Measurements from ENCODE around the gene ERCC2. TPM values are rescaled to one million over a fixed set of nuclear protein-coding genes. Genes with fewer than 3 reads are reported as not detected.

Gene ERCC2
- total RNA-seq, 1 donor from 2014 or later = 44.7 TPM

- H3K27ac Mint-ChIP-seq (ENCODE audit: unreplicated experiment) = no peak overlapping the region
- peaks cover 17% of the 10 kb centered on the region for H3K36me3 ChIP-seq (ENCODE audit: insufficient read depth, low read length)
- H3K79me2 ChIP-seq (ENCODE audit: insufficient read depth, low read length) = no peaks in the 10 kb centered on the region
- DNase-seq (ENCODE audit: low read depth) (no peak), FAIRE-seq (no peak)
- H4K20me1 ChIP-seq (ENCODE audit: insufficient read depth, low read length) = peaks cover 21% of the 10 kb centered on the region
- H3K4me2 ChIP-seq (ENCODE audit: low read length) = no peak overlapping the region
- no peak overlapping the region for H3K4me3 ChIP-seq (ENCODE audit: insufficient read depth, low read depth, low read length)
- H3K27me3 ChIP-seq (ENCODE audit: insufficient read depth, low read length) = no peaks in the 10 kb centered on the region
- no peaks in the 10 kb centered on the region for H3K4me1 Mint-ChIP-seq (ENCODE audit: low read depth, unreplicated experiment)
- H3K27ac ChIP-seq (ENCODE audit: low read depth, low read length) = no peak overlapping the region
- peaks cover 41% of the 10 kb centered on the region for H3K36me3 Mint-ChIP-seq (ENCODE audit: low read depth, unreplicated experiment)
- TF ChIP-seq EZH2 (IDR thresholded peaks at IDR 0.05; ENCODE audit: insufficient read depth, low read length) (no peak), CTCF (IDR thresholded peaks at IDR 0.05; ENCODE audit: insufficient read depth, low read depth, low read length) (no peak)
- H2AFZ ChIP-seq (ENCODE audit: low read depth, low read length) = no peak overlapping the region
- H3K4me1 ChIP-seq (ENCODE audit: insufficient read depth, low read length) = no peaks in the 10 kb centered on the region
- H3K9ac ChIP-seq (ENCODE audit: low read length) = no peak overlapping the region
- H3K9me3 ChIP-seq (ENCODE audit: insufficient read depth, low read depth, low read length) = peaks cover 2% of the 10 kb centered on the region
- no peak overlapping the region for H3K4me3 Mint-ChIP-seq (ENCODE audit: unreplicated experiment)
- no peaks in the 10 kb centered on the region for H3K9me3 Mint-ChIP-seq (ENCODE audit: unreplicated experiment)
- no peaks in the 10 kb centered on the region for H3K27me3 Mint-ChIP-seq (ENCODE audit: low read depth, unreplicated experiment)
Measured at GRCh38 chr19:45354241-45354842, 16.0 kb downstream of the ERCC2 start.

DNA sequence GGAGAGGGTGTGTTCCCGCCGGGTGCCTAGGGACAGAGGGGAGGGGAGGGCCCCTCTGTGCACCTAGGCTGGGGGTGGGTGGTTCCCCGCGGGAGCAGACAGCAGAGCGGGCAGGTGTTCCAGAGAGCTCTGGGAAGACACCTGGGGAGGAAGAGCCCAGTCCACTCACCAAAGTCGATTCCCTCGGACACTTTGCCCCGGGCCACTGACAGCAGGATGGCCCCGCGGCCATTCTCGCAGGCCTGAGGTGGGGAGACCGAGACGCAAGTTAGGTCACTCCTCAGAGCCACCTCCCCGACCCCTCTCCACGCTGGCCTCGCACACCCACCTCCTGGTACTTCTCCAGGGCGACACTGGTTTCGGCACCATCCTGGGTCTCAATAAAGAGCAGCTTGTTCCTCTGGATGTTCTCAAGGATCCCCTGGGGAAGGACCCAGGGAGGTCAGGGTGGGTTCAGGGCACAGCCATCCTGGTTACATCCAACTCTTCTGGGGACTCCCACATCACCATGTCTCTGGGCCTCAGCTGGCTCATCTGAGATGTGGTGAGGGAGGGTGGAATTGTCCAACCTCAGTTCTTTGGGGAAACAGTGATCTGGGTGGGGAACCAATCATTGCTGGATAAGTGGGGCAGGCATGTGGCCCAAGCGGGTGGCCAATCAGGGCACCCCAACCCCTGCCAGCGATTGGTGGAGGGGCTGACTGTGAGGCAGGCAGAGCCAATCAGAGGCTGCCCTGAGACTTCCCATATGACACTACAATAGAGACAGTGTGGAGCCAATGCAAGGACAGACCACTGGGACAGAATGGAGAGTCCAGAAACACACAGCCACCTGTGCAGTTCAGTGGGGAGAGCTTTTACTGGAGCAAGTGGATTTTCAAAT is 17.2 kb downstream of the ERCC2 start:
- peaks cover 2% of the 10 kb centered on the region for H3K9me3 ChIP-seq (ENCODE audit: insufficient read depth, low read depth, low read length)
- Mint-ChIP-seq H3K4me3 (ENCODE audit: unreplicated experiment) (no peak overlapping the region), H3K27me3 (ENCODE audit: low read depth, unreplicated experiment) (no peaks in the 10 kb centered on the region), H3K9me3 (ENCODE audit: unreplicated experiment) (no peaks in the 10 kb centered on the region), H3K27ac (ENCODE audit: unreplicated experiment) (no peak overlapping the region), H3K4me1 (ENCODE audit: low read depth, unreplicated experiment) (no peaks in the 10 kb centered on the region), H3K36me3 (ENCODE audit: low read depth, unreplicated experiment) (peaks cover 39% of the 10 kb centered on the region)
- TF ChIP-seq EZH2 (IDR thresholded peaks at IDR 0.05; ENCODE audit: insufficient read depth, low read length) (no peak), CTCF (IDR thresholded peaks at IDR 0.05; ENCODE audit: insufficient read depth, low read depth, low read length) (no peak)
- no peaks in the 10 kb centered on the region for H3K4me1 ChIP-seq (ENCODE audit: insufficient read depth, low read length)
- H2AFZ ChIP-seq (ENCODE audit: low read depth, low read length) = no peak overlapping the region
- FAIRE-seq = no peak
- peaks cover 26% of the 10 kb centered on the region for H4K20me1 ChIP-seq (ENCODE audit: insufficient read depth, low read length)
- no peak overlapping the region for H3K27ac ChIP-seq (ENCODE audit: low read depth, low read length)
- no peak overlapping the region for H3K4me2 ChIP-seq (ENCODE audit: low read length)
- H3K4me3 ChIP-seq (ENCODE audit: insufficient read depth, low read depth, low read length) = no peak overlapping the region
- no peaks in the 10 kb centered on the region for H3K79me2 ChIP-seq (ENCODE audit: insufficient read depth, low read length)
- H3K27me3 ChIP-seq (ENCODE audit: insufficient read depth, low read length) = no peaks in the 10 kb centered on the region
- H3K9ac ChIP-seq (ENCODE audit: low read length) = no peak overlapping the region
- DNase-seq (ENCODE audit: low read depth) = no peak
- H3K36me3 ChIP-seq (ENCODE audit: insufficient read depth, low read length) = peaks cover 17% of the 10 kb centered on the region
